Keratinocyte (primary cell): ENCODE results near the gene RAB1B. TPM values are rescaled to one million over a fixed set of nuclear protein-coding genes. Genes with fewer than 3 reads are reported as not detected.

ENCODE experiments used
- DNase-seq: peaks from one replicate; pipeline ENCODE4 v3.0.0-alpha.2; 2011; ENCODE audit warnings: low read depth, missing footprints, low spot score
- FAIRE-seq: peaks from 2 replicates; lab custom pipeline; 2011; peaks lifted over from hg19 to GRCh38; lab: Jason Lieb, UNC
- H2AFZ ChIP-seq: 2 replicates; pipeline ENCODE4 v1.6.0; 2012; ENCODE audit warnings: low read length, control low read depth, inconsistent platforms; ENCODE audit not compliant: control insufficient read depth
- H3K27ac ChIP-seq: 2 replicates; pipeline ENCODE4 v1.5.1; 2011; ENCODE audit warnings: low read length; ENCODE audit not compliant: control insufficient read depth, insufficient read depth
- H3K27me3 ChIP-seq: 3 replicates; pipeline ENCODE4 v1.6.0; 2011; ENCODE audit warnings: low read length; ENCODE audit not compliant: control insufficient read depth, insufficient read depth; ENCODE audit errors: extremely low read depth
- H3K36me3 ChIP-seq, 2 experiments: 2 replicates in 1 of 2; 3 replicates in 1 of 2; pipeline ENCODE4 v1.5.1; 2011; ENCODE audit warnings: low read length in 2 of 2, mild to moderate bottlenecking in 1 of 2; ENCODE audit not compliant: control insufficient read depth in 2 of 2, insufficient read depth in 2 of 2; ENCODE audit errors: extremely low read depth in 1 of 2
- H3K4me1 ChIP-seq: 3 replicates; pipeline ENCODE4 v1.5.1; 2011; ENCODE audit warnings: low read length; ENCODE audit not compliant: control insufficient read depth, insufficient read depth; ENCODE audit errors: extremely low read depth
- H3K4me2 ChIP-seq: 3 replicates; pipeline ENCODE4 v1.6.0; 2011; ENCODE audit warnings: low read depth, low read length; ENCODE audit not compliant: control insufficient read depth, insufficient read depth; ENCODE audit errors: extremely low read depth
- H3K4me3 ChIP-seq, 3 experiments: fragments of 200-600 bp in 1 of 3; sonication (generic) in 1 of 3; 2 replicates in 2 of 3; 3 replicates in 1 of 3; pipeline ENCODE4 v1.5.1; 2011 to 2016; ENCODE audit warnings: low read length in 3 of 3, mild to moderate bottlenecking in 3 of 3, control low read depth in 2 of 3, inconsistent platforms in 1 of 3, low read depth in 1 of 3, mixed read lengths in 1 of 3, mixed run types in 1 of 3, moderate library complexity in 1 of 3; ENCODE audit not compliant: control insufficient read depth in 2 of 3, insufficient read depth in 2 of 3; ENCODE audit errors: extremely low read depth in 1 of 3
- H3K79me2 ChIP-seq: 2 replicates; pipeline ENCODE4 v1.6.0; 2012; ENCODE audit warnings: low read length; ENCODE audit not compliant: control insufficient read depth, insufficient read depth
- H3K9ac ChIP-seq: 3 replicates; pipeline ENCODE4 v1.6.0; 2011; ENCODE audit warnings: low read length; ENCODE audit not compliant: control insufficient read depth, insufficient read depth; ENCODE audit errors: extremely low read depth
- H3K9me1 ChIP-seq: 3 replicates; pipeline ENCODE4 v1.6.0; 2011; ENCODE audit warnings: low read length; ENCODE audit not compliant: control insufficient read depth, insufficient read depth; ENCODE audit errors: extremely low read depth
- H3K9me3 ChIP-seq: 2 replicates; pipeline ENCODE4 v1.5.1; 2012; ENCODE audit warnings: low read depth, low read length; ENCODE audit not compliant: control insufficient read depth
- H4K20me1 ChIP-seq: 3 replicates; pipeline ENCODE4 v1.6.0; 2011; ENCODE audit warnings: low read length; ENCODE audit not compliant: control insufficient read depth, insufficient read depth; ENCODE audit errors: extremely low read depth
- EZH2 ChIP-seq: IDR thresholded peaks from one replicate; pipeline ENCODE4 v1.6.1; 2012; ENCODE audit warnings: inconsistent platforms, mild to moderate bottlenecking, low read length, moderate library complexity
- dilution Hi-C: fragments of 300-500 bp; cut with MboI; formaldehyde crosslinking; loops from one replicate; pipeline ENCODE4 v1.7.0; 2020; ENCODE audit warnings: low sequenced_read_pairs; ENCODE audit not compliant: extremely low pct_ligation_motif_present
- polyA plus RNA-seq, 5 experiments: library from polyadenylated mRNA; depleted of rRNA in 3 of 5; stranded (reverse) in 3 of 5; stranded (forward) in 1 of 5; unstranded in 1 of 5; fragments of >200 nt; gene quantifications; 1 replicate in 1 of 5; 2 replicates in 3 of 5; 3 replicates in 1 of 5; pipeline versions ENCODE4 v1.2.1 to v1.2.3, GENCODE V29; 2011 to 2012; ENCODE audit warnings: missing spikeins in 2 of 5, low read depth in 1 of 5, low replicate concordance in 1 of 5
- TF ChIP-seq, protein P1 (sequence below), 3 experiments: IDR thresholded peaks in 1 of 3; conservative IDR thresholded peaks in 1 of 3; optimal IDR thresholded peaks in 1 of 3; 2 replicates in 2 of 3; 3 replicates in 1 of 3; pipeline versions ENCODE3 to v1.5.1; 2011; ENCODE audit warnings: low read length in 3 of 3, mild to moderate bottlenecking in 3 of 3, moderate library complexity in 2 of 3, control low read depth in 1 of 3, inconsistent platforms in 1 of 3; ENCODE audit not compliant: insufficient read depth in 2 of 3; ENCODE audit errors: extremely low read depth in 1 of 3

The RAB1B gene
- polyA plus RNA-seq, 1 donor (not counting 4 experiments of a cell fraction or from before 2014, with no cell fraction given), result 133 TPM

DNA sequence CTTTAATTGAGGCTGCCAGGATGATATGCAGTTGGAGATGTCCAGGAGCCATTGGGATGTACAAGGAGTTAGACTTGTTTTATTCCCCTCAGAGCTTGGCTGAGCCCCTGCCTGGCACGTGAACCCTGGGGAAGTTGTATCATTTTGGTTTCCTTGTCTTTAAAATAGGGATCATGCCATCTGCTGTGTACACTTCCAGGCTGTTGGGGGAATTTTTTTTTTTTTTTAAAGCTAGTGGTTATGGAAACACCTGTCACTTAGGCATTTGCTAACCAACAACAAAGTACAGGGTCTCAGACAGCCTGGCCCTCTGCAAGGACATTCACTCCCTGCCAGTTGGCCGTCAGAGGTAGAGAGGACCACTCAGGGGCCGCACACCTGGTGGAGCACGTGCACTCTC, 8.5 kb upstream of the RAB1B start:
- Histone ChIP-seq H4K20me1 (no peaks in the 10 kb centered on the region), H3K9me1 (no peaks in the 10 kb centered on the region), H2AFZ (no peak overlapping the region), H3K4me3 (no peak overlapping the region), H3K4me2 (no peak overlapping the region), H3K79me2 (peaks cover 13% of the 10 kb centered on the region), H3K27me3 (no peaks in the 10 kb centered on the region), H3K36me3 (peaks cover 34 to 36% of the 10 kb centered on the region in 2 experiments), H3K27ac (no peak overlapping the region), H3K9ac (no peak overlapping the region), H3K4me1 (peaks cover 13% of the 10 kb centered on the region), H3K9me3 (no peaks in the 10 kb centered on the region)
- dilution Hi-C loops, result no loop called here
- FAIRE-seq (no peak), DNase-seq (no peak)
- TF ChIP-seq, protein P1, sequence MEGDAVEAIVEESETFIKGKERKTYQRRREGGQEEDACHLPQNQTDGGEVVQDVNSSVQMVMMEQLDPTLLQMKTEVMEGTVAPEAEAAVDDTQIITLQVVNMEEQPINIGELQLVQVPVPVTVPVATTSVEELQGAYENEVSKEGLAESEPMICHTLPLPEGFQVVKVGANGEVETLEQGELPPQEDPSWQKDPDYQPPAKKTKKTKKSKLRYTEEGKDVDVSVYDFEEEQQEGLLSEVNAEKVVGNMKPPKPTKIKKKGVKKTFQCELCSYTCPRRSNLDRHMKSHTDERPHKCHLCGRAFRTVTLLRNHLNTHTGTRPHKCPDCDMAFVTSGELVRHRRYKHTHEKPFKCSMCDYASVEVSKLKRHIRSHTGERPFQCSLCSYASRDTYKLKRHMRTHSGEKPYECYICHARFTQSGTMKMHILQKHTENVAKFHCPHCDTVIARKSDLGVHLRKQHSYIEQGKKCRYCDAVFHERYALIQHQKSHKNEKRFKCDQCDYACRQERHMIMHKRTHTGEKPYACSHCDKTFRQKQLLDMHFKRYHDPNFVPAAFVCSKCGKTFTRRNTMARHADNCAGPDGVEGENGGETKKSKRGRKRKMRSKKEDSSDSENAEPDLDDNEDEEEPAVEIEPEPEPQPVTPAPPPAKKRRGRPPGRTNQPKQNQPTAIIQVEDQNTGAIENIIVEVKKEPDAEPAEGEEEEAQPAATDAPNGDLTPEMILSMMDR (optimal IDR thresholded peaks at IDR 0.05 in 1 of 3, IDR thresholded peaks at IDR 0.05 in 1 of 3, conservative IDR thresholded peaks at IDR 0.05 in 1 of 3; ENCODE audit: extremely low read depth in 1 of 3, insufficient read depth in 2 of 3, low read length in 3 of 3), result no peak
- TF ChIP-seq EZH2, result no peak

DNA sequence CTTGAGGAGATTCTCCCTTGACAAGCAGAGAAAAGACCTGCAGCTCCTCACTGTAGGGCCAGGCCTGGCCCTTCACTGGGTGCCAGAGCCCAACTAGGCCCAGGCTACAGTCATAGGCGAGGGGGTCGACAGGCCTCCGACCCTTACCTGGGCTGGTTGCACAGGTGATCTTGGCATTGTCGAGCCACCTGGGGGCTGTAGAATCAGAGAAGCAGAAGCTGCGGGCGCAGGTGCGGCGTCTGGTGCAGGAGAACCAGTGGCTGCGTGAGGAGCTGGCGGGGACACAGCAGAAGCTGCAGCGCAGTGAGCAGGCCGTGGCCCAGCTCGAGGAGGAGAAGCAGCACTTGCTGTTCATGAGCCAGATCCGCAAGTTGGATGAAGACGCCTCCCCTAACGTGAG, 6.9 kb upstream of the RAB1B start:
- H4K20me1 ChIP-seq, result no peaks in the 10 kb centered on the region
- H3K9me1 ChIP-seq, result no peaks in the 10 kb centered on the region
- no peak overlapping the region for H3K4me3 ChIP-seq
- H3K27ac ChIP-seq, result no peak overlapping the region
- H3K9me3 ChIP-seq, result no peaks in the 10 kb centered on the region
- DNase-seq (no peak), FAIRE-seq (no peak)
- TF ChIP-seq, protein P1 (optimal IDR thresholded peaks at IDR 0.05 in 1 of 3, IDR thresholded peaks at IDR 0.05 in 1 of 3, conservative IDR thresholded peaks at IDR 0.05 in 1 of 3; ENCODE audit: extremely low read depth in 1 of 3, insufficient read depth in 2 of 3, low read length in 3 of 3), result no peak
- TF ChIP-seq EZH2, result no peak
- peaks cover 13% of the 10 kb centered on the region for H3K79me2 ChIP-seq
- no peak overlapping the region for H2AFZ ChIP-seq
- peaks cover 42% of the 10 kb centered on the region in 2 experiments for H3K36me3 ChIP-seq
- dilution Hi-C loops, result no loop called here
- no peaks in the 10 kb centered on the region for H3K27me3 ChIP-seq
- H3K4me1 ChIP-seq, result peaks cover 13% of the 10 kb centered on the region
- no peak overlapping the region for H3K9ac ChIP-seq
- no peak overlapping the region for H3K4me2 ChIP-seq
